Astrocyte of the cerebellum (primary cell): ENCODE data around the gene DCXR.

ENCODE experiments used
- DNase-seq: peaks from one replicate; pipeline ENCODE4 v3.0.0-alpha.2; 2011; ENCODE audit warnings: low read depth
- H3K4me3 ChIP-seq: 2 replicates; pipeline ENCODE4 v1.5.1; 2011; ENCODE audit warnings: mild to moderate bottlenecking, low read depth, low read length, moderate library complexity
- in situ Hi-C: cut with HindIII; loops from 2 replicates; pipeline ENCODE4 v1.10.0; 2017; ENCODE audit warnings: low sequenced_read_pairs
- TF ChIP-seq, protein P1 (sequence below): IDR thresholded peaks from 2 replicates; pipeline ENCODE4 v1.5.1; 2012; ENCODE audit warnings: low read length, low read depth, moderate library complexity, mild to moderate bottlenecking; ENCODE audit errors: missing control alignments

Gene DCXR

GRCh38 chr17:81994593-81995462 is 42.7 kb downstream of the DCXR start:
- no peak overlapping the region for H3K4me3 ChIP-seq
- TF ChIP-seq, protein P1, sequence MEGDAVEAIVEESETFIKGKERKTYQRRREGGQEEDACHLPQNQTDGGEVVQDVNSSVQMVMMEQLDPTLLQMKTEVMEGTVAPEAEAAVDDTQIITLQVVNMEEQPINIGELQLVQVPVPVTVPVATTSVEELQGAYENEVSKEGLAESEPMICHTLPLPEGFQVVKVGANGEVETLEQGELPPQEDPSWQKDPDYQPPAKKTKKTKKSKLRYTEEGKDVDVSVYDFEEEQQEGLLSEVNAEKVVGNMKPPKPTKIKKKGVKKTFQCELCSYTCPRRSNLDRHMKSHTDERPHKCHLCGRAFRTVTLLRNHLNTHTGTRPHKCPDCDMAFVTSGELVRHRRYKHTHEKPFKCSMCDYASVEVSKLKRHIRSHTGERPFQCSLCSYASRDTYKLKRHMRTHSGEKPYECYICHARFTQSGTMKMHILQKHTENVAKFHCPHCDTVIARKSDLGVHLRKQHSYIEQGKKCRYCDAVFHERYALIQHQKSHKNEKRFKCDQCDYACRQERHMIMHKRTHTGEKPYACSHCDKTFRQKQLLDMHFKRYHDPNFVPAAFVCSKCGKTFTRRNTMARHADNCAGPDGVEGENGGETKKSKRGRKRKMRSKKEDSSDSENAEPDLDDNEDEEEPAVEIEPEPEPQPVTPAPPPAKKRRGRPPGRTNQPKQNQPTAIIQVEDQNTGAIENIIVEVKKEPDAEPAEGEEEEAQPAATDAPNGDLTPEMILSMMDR = no peak
- in situ Hi-C loops = no loop called here
- no peak for DNase-seq

- TF ChIP-seq, protein P1 = no peak
- DNase-seq = no peak
- H3K4me3 ChIP-seq = no peak overlapping the region
- in situ Hi-C loops = no loop called here
Measured at GRCh38 chr17:81993729-81994592, 43.5 kb downstream of the DCXR start.

DNA sequence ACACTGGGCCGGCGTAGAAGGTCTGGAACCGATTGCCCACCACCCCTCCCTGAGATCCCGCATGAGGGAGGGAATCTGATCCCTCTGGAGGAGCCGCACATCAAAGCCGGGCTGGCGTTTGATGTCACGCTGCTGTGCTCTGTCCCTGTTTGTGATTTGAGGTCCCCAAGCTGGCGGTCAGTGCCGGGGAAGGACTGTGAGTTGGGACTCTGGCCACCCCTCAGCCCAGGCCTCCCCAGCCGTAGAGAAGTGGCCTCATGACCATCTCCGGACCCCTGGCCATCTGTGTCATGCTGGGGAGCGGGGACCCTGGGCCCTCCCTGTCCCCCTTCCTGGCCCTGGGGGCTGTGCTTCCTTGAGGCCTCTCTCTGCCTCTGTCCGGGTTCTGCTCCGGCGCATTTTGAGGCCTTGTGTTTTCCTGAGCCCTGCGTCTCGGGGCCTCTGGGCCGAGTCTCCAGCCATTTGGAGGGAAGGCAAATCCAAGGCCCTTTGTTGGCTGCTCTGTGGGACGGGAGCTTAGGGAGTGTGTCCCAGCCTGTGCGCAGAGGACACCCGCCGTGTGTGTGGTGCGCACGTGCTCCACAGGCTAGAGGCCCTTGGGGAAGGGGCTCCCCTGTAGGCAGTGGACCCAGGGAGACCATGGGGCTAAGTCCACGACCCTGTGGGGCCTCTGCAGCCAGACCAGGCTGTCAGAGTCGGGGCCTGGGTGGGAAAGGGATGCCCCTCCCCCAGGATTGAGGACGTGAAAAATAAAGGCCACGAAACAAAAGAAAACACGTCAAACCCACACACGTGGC is 45.0 kb downstream of the DCXR start:
- in situ Hi-C loops = no loop called here
- no peak for DNase-seq
- no peak overlapping the region for H3K4me3 ChIP-seq
- TF ChIP-seq, protein P1 = no peak

GRCh38 chr17:81991684-81992305 is 45.7 kb downstream of the DCXR start:
- TF ChIP-seq, protein P1 = no peak
- in situ Hi-C loops = no loop called here
- no peak overlapping the region for H3K4me3 ChIP-seq
- DNase-seq = no peak

DNA sequence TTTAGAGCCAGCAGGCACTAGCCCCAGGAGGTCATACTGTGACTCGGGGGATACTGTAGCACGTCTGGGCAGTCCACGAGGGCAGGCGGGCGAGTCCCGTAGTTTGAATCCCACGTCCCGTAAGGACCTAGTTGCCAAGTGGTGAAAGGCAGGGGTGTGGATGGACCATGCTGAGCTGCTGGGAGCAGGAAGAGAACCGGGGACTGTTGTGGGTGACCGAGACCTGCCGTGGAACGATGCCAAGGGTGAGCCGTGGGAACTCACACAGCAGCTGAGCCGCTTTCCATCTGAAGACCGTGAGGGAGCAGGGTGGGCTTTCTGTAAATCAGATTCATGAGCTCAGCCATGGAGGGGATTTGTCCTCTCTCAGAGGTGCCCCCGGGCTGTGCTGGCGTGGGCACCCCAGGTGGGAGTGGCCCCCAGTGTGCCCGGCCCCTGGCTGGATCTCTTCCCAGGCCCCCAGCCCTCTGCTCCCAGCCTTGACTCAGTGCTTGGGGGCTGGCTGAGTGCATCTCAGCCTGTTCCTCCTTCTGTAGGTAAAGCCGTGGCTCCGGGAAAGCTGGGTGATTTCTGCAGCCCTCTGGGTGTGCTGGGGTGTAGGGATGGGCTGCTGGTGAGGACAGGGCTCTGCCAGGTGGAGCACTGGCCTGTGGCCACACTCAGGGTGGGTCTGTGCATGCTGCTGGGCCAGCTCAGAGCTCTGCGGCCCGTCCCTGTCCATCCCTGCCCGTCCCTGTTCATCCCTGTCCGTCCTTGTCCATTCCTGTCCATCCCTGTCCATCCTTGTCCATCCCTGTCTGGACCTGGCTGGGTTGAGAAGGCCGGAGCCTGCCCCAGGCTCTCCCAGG is 46.4 kb downstream of the DCXR start:
- in situ Hi-C loops = no loop called here
- TF ChIP-seq, protein P1 = no peak
- DNase-seq = no peak
- no peak overlapping the region for H3K4me3 ChIP-seq
